Endothelial cell of umbilical vein (primary cell): ENCODE data around the gene RASGRF1. TPM values are rescaled to one million over a fixed set of nuclear protein-coding genes. Genes with fewer than 3 reads are reported as not detected.

ENCODE experiments used
- BruUV-seq: library from RNA; stranded (reverse); fragments of 400-500 nt; replicated peaks from 2 replicates; lab custom pipeline; 2021; lab: Mats Ljungman, UMichigan
- CTCF ChIA-PET: fragments of 300-600, 350-600 bp; sonication (Branson Sonifier 250); formaldehyde crosslinking; loops from one replicate; lab custom pipeline; 2021; ENCODE audit warnings: antibody characterized with exemption, inconsistent platforms; lab: Charles Lee
- POLR2A ChIA-PET: fragments of 300-600, 350-600 bp; sonication (Branson Sonifier 250); formaldehyde crosslinking; loops from one replicate; lab custom pipeline; 2021; ENCODE audit warnings: antibody characterized with exemption, inconsistent platforms; lab: Charles Lee
- DNase-seq: peaks from one replicate; pipeline ENCODE4 v3.0.0-alpha.2; 2011; ENCODE audit warnings: low read depth, low spot score
- FAIRE-seq: peaks from 2 replicates; lab custom pipeline; 2011; peaks lifted over from hg19 to GRCh38; lab: Jason Lieb, UNC
- H2AFZ ChIP-seq: 2 replicates; pipeline ENCODE4 v1.6.0; 2012; ENCODE audit warnings: low read depth, low read length, control low read depth, inconsistent platforms
- H3K27ac ChIP-seq: 2 replicates; pipeline ENCODE4 v1.5.1; 2011; ENCODE audit warnings: low read depth, mild to moderate bottlenecking, control low read depth, low read length, moderate library complexity; ENCODE audit not compliant: insufficient read depth
- H3K27me3 ChIP-seq, 2 experiments: 2 replicates each; pipeline versions ENCODE4 v1.6.0 to v1.6.1; 2011; ENCODE audit warnings: low read length in 2 of 2, mixed read lengths in 1 of 2; ENCODE audit not compliant: control insufficient read depth in 2 of 2, insufficient read depth in 2 of 2
- H3K36me3 ChIP-seq, 2 experiments: 2 replicates in 1 of 2; 3 replicates in 1 of 2; pipeline ENCODE4 v1.5.1; 2011; ENCODE audit warnings: low read length in 2 of 2, mild to moderate bottlenecking in 1 of 2, moderate library complexity in 1 of 2; ENCODE audit not compliant: control insufficient read depth in 2 of 2, insufficient read depth in 2 of 2; ENCODE audit errors: extremely low read depth in 1 of 2
- H3K4me1 ChIP-seq: 3 replicates; pipeline ENCODE4 v1.5.1; 2011; ENCODE audit warnings: mild to moderate bottlenecking, low read length; ENCODE audit not compliant: control insufficient read depth, insufficient read depth; ENCODE audit errors: extremely low read depth
- H3K4me2 ChIP-seq: 2 replicates; pipeline ENCODE4 v1.6.1; 2011; ENCODE audit warnings: low read length, control low read depth, mixed read lengths; ENCODE audit not compliant: insufficient read depth
- H3K4me3 ChIP-seq, 3 experiments: fragments of 200-600 bp in 1 of 3; sonication (generic), shearing (Covaris generic) in 1 of 3; replicated peaks in 1 of 3; 2 replicates each; pipeline ENCODE4 v1.5.1; 2011 to 2016; ENCODE audit warnings: control low read depth in 3 of 3, low read length in 3 of 3, mild to moderate bottlenecking in 2 of 3, inconsistent platforms in 1 of 3, low read depth in 1 of 3, moderate library complexity in 1 of 3; ENCODE audit not compliant: insufficient read depth in 1 of 3
- H3K79me2 ChIP-seq: 2 replicates; pipeline ENCODE4 v1.6.0; 2012; ENCODE audit warnings: low read length, inconsistent platforms; ENCODE audit not compliant: control insufficient read depth, insufficient read depth
- H3K9ac ChIP-seq: replicated peaks from 2 replicates; pipeline ENCODE3; 2011; ENCODE audit warnings: low read length, control low read depth; ENCODE audit not compliant: insufficient read depth; ENCODE audit errors: extremely low read depth
- H3K9me1 ChIP-seq: replicated peaks from 3 replicates; pipeline ENCODE4 v1.6.0; 2011; ENCODE audit warnings: mild to moderate bottlenecking, low read length; ENCODE audit not compliant: control insufficient read depth, insufficient read depth; ENCODE audit errors: extremely low read depth
- H3K9me3 ChIP-seq: replicated peaks from 2 replicates; pipeline ENCODE4 v1.5.1; 2012; ENCODE audit warnings: low read length, inconsistent platforms; ENCODE audit not compliant: control insufficient read depth, insufficient read depth
- H4K20me1 ChIP-seq: replicated peaks from 2 replicates; pipeline ENCODE3; 2011; ENCODE audit warnings: mild to moderate bottlenecking, low read length; ENCODE audit not compliant: control insufficient read depth, insufficient read depth; ENCODE audit errors: extremely low read depth
- EZH2 ChIP-seq: IDR thresholded peaks from 2 replicates; pipeline ENCODE4 v1.6.1; 2012; ENCODE audit warnings: borderline replicate concordance, low read depth, mild to moderate bottlenecking, moderate library complexity, low read length, inconsistent platforms; ENCODE audit not compliant: severe bottlenecking
- FOS ChIP-seq: IDR thresholded peaks from 2 replicates; pipeline ENCODE4 v1.6.1; 2011; ENCODE audit warnings: mild to moderate bottlenecking, low read length, moderate library complexity, borderline replicate concordance; ENCODE audit not compliant: insufficient read depth
- GATA2 ChIP-seq: IDR thresholded peaks from 2 replicates; pipeline ENCODE4 v1.7.0; 2011; ENCODE audit warnings: low read depth, mild to moderate bottlenecking, moderate library complexity, mixed read lengths, low read length; ENCODE audit not compliant: insufficient read length, insufficient read depth
- JUN ChIP-seq: IDR thresholded peaks from 2 replicates; pipeline ENCODE4 v1.6.1; 2011; ENCODE audit warnings: borderline replicate concordance, low read depth; ENCODE audit not compliant: insufficient read length, insufficient read depth
- MYC ChIP-seq: IDR thresholded peaks from one replicate; pipeline ENCODE4 v1.6.1; 2011; ENCODE audit warnings: mild to moderate bottlenecking, low read depth, low read length
- POLR2A ChIP-seq: IDR thresholded peaks from 2 replicates; pipeline ENCODE4 v1.6.1; 2012; ENCODE audit warnings: low read depth, mild to moderate bottlenecking, control low read depth, low read length
- POLR2AphosphoS5 ChIP-seq: IDR thresholded peaks from 2 replicates; pipeline ENCODE4 v1.6.1; 2012; ENCODE audit warnings: low read depth, mild to moderate bottlenecking, control low read depth, low read length, moderate library complexity; ENCODE audit not compliant: insufficient read depth
- dilution Hi-C: fragments of 300-500 bp; cut with MboI; formaldehyde crosslinking; loops from one replicate; pipeline ENCODE4 v1.15.0; 2019; ENCODE audit warnings: low sequenced_read_pairs; ENCODE audit not compliant: extremely low pct_ligation_motif_present
- intact Hi-C: fragments of 100-400 bp; cut with micrococcal nuclease; formaldehyde crosslinking; loops from one replicate; pipeline ENCODE4 v1.10.0; 2022
- polyA plus RNA-seq, 4 experiments: library from polyadenylated mRNA; depleted of rRNA in 3 of 4; stranded (reverse) in 3 of 4; unstranded in 1 of 4; fragments of >200 nt; gene quantifications; 2 replicates each; pipeline versions ENCODE4 v1.2.1 to v1.2.3, GENCODE V29; 2011 to 2012; ENCODE audit warnings: missing spikeins in 1 of 4
- total RNA-seq: library from RNA; stranded (reverse); gene quantifications from 2 replicates; pipeline ENCODE4 v1.2.3, GENCODE V29; 2021
- TF ChIP-seq, protein P1 (sequence below), 2 donors: IDR thresholded peaks; 1 replicate in 1 of 2; 2 replicates in 1 of 2; pipeline ENCODE4 v1.5.1; 2011; ENCODE audit warnings: low read length in 2 of 2, mild to moderate bottlenecking in 2 of 2, moderate library complexity in 2 of 2, control low read depth in 1 of 2, inconsistent platforms in 1 of 2, low read depth in 1 of 2; ENCODE audit not compliant: insufficient read depth in 1 of 2; ENCODE audit errors: extremely low read depth in 1 of 2
- TF ChIP-seq, protein P2 (sequence below): IDR thresholded peaks from 2 replicates; pipeline ENCODE4 v1.6.1; 2011; ENCODE audit not compliant: insufficient read depth, insufficient read length

RASGRF1 gene
- total and polyA plus RNA-seq, 2 donors (not counting 3 experiments of a cell fraction or from before 2014, with no cell fraction given): 0.04 TPM; not detected in 1

DNA sequence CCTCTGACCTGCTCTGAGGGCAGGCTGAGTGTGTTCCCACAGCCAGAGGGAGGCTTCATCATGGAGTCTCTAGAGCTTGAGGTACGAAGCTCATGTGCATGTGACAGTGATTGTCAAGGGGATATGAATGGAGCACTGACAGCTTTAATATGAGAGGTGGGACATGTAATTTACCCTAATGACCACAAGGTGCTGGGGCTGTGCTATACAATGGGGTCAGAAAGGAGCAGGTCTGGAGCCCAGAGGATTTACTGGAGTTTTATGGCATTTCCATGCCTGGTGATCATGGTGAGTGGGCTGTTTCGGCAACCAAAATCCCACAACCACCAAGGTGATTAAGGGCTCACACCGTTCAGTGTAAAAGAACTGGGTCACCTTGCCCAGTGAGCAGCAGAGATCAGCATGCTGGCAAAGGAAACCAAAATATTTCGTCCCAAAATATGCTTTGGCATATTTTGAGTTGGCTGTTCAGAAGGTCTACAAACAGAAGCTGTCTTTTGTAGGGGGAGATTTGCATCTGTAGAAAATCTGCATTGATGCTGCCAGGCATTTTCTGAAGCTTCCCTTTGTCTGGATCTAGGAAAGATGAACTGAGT, 40.1 kb upstream of the RASGRF1 start:
- Histone ChIP-seq H3K4me3 (no peak overlapping the region), H3K4me1 (no peaks in the 10 kb centered on the region), H3K9me3 (no peaks in the 10 kb centered on the region), H4K20me1 (no peaks in the 10 kb centered on the region), H3K79me2 (no peaks in the 10 kb centered on the region), H3K27ac (no peak overlapping the region), H3K4me2 (no peak overlapping the region), H3K9me1 (no peaks in the 10 kb centered on the region), H3K27me3 (no peaks in the 10 kb centered on the region), H3K9ac (no peak overlapping the region), H2AFZ (no peak overlapping the region), H3K36me3 (no peaks in the 10 kb centered on the region)
- POLR2A ChIA-PET: no interaction called here
- TF ChIP-seq, protein P1, sequence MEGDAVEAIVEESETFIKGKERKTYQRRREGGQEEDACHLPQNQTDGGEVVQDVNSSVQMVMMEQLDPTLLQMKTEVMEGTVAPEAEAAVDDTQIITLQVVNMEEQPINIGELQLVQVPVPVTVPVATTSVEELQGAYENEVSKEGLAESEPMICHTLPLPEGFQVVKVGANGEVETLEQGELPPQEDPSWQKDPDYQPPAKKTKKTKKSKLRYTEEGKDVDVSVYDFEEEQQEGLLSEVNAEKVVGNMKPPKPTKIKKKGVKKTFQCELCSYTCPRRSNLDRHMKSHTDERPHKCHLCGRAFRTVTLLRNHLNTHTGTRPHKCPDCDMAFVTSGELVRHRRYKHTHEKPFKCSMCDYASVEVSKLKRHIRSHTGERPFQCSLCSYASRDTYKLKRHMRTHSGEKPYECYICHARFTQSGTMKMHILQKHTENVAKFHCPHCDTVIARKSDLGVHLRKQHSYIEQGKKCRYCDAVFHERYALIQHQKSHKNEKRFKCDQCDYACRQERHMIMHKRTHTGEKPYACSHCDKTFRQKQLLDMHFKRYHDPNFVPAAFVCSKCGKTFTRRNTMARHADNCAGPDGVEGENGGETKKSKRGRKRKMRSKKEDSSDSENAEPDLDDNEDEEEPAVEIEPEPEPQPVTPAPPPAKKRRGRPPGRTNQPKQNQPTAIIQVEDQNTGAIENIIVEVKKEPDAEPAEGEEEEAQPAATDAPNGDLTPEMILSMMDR (IDR thresholded peaks at IDR 0.05; ENCODE audit: extremely low read depth in 1 of 2, insufficient read depth in 1 of 2, low read depth in 1 of 2, low read length in 2 of 2): no peak
- TF ChIP-seq JUN (no peak), FOS (no peak), EZH2 (no peak), POLR2A (no peak), GATA2 (no peak), POLR2AphosphoS5 (no peak), MYC (no peak)
- TF ChIP-seq, protein P2, sequence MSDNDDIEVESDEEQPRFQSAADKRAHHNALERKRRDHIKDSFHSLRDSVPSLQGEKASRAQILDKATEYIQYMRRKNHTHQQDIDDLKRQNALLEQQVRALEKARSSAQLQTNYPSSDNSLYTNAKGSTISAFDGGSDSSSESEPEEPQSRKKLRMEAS: no peak
- BruUV-seq: no TSS peak
- intact Hi-C loops (no loop called here), dilution Hi-C loops (no loop called here)
- DNase-seq: no peak
- CTCF ChIA-PET: interaction anchor here (0.9 to 1.9 kb wide), 2 partner anchors 54 kb away, joined by 3 to 4 read pairs; no protein-coding TSS in a partner anchor
- no peak for FAIRE-seq
